ENCODE measurements around the gene PAPPA. TPM values are rescaled to one million over a fixed set of nuclear protein-coding genes. Genes with fewer than 3 reads are reported as not detected.

PAPPA gene
- total RNA-seq, 2 donors from 2014 or later, result 7.4 to 17.4 TPM

DNA sequence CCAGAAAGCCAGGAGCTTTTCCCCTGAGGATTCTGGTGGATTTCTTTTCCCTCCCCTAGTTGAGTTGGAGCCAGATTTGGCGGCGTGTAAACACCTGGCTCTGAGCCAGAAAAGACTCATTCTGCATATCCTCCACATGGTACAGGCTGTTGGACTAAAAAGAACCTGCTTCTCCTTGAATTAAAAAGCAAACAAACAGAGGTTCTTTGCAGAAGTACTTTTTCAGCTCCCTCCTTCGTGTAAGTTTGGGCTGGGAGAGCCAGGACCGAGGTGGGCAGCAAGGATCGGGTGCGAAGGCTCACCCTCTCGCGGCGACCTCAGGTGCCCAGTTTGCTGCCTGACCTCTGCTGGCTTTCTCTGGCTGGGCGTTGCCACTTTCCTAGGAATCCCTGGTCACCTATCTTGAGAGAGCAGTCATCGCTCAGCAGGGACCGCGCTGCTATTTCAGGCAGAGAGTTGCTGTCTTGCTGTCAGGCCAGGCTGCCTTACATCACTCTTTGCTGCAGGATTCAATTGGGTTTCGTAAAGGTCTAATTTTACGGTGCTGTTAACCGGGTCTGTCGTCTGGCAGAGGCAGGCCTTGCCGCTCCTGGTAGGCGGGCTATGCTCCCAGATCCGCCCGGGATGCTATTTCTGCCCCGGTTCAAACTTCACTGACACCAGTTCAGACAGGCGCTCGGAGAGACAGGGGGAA lies 3.2 kb downstream of the PAPPA start:
- peak overlapping the region; percentile 81 for H3K4me3 ChIP-seq
- peak overlapping the region; percentile 84 to 86 for H3K27ac ChIP-seq
- H3K9me3 ChIP-seq, result no peaks in the 10 kb centered on the region
- no peaks in the 10 kb centered on the region for H3K36me3 ChIP-seq
- TF ChIP-seq, protein P1, sequence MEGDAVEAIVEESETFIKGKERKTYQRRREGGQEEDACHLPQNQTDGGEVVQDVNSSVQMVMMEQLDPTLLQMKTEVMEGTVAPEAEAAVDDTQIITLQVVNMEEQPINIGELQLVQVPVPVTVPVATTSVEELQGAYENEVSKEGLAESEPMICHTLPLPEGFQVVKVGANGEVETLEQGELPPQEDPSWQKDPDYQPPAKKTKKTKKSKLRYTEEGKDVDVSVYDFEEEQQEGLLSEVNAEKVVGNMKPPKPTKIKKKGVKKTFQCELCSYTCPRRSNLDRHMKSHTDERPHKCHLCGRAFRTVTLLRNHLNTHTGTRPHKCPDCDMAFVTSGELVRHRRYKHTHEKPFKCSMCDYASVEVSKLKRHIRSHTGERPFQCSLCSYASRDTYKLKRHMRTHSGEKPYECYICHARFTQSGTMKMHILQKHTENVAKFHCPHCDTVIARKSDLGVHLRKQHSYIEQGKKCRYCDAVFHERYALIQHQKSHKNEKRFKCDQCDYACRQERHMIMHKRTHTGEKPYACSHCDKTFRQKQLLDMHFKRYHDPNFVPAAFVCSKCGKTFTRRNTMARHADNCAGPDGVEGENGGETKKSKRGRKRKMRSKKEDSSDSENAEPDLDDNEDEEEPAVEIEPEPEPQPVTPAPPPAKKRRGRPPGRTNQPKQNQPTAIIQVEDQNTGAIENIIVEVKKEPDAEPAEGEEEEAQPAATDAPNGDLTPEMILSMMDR (IDR thresholded peaks at IDR 0.05), result no peak
- peak; percentile 35 for DNase-seq (ENCODE audit: low spot score)
- no peaks in the 10 kb centered on the region for H3K27me3 ChIP-seq (replicated peaks; ENCODE audit: insufficient read depth)
- H3K4me1 ChIP-seq (ENCODE audit: control insufficient read depth in 1 of 2, low read depth in 2 of 2), result peaks cover 0 to 25% of the 10 kb centered on the region in 2 donors
- peak; percentile 67 for ATAC-seq (ENCODE audit: insufficient number of reproducible peaks, low FRiP score, low read depth)

DNA sequence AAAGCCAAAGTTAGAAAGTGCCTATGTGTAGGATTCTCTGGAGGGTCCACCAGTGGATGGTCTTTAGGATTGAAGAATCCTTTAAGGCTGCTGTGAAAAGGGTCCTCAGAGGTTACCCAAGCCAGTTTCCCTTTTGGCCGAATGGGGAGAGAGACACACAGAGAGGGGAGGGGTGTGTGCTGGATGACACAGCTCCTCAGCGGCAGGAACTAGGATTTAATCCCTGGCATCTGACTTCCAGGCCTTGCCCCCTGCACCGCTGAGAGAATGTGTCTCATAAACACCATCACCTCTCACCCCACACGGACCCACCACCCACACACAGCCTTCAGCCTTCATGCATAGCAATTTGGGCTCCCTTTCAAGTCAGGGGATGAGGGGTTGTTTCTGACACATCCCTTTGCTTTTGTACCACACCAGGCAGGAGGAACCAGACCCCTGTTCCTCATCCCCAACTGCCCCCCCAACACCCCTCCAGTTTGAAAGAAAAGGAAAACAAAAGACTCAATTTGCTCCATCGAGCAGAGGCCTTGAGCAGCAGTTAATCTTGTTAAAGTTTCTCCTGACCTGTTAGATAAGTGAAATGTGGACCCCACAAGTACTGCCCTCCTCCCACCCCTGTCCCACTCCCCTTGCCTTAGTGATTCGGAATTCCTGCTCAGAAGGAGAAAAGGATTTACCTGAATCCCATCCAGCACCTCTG lies 4.0 kb downstream of the PAPPA start:
- H3K4me3 ChIP-seq, result peak overlapping the region; percentile 81
- peak overlapping the region; percentile 84 to 86 for H3K27ac ChIP-seq
- DNase-seq (ENCODE audit: low spot score) (no peak), ATAC-seq (ENCODE audit: insufficient number of reproducible peaks, low FRiP score, low read depth) (no peak)
- no peaks in the 10 kb centered on the region for H3K27me3 ChIP-seq (replicated peaks; ENCODE audit: insufficient read depth)
- H3K4me1 ChIP-seq (ENCODE audit: control insufficient read depth in 1 of 2, low read depth in 2 of 2), result peaks cover 0 to 18% of the 10 kb centered on the region in 2 donors
- TF ChIP-seq, protein P1 (IDR thresholded peaks at IDR 0.05), result no peak
- H3K36me3 ChIP-seq, result no peaks in the 10 kb centered on the region
- H3K9me3 ChIP-seq, result no peaks in the 10 kb centered on the region

DNA sequence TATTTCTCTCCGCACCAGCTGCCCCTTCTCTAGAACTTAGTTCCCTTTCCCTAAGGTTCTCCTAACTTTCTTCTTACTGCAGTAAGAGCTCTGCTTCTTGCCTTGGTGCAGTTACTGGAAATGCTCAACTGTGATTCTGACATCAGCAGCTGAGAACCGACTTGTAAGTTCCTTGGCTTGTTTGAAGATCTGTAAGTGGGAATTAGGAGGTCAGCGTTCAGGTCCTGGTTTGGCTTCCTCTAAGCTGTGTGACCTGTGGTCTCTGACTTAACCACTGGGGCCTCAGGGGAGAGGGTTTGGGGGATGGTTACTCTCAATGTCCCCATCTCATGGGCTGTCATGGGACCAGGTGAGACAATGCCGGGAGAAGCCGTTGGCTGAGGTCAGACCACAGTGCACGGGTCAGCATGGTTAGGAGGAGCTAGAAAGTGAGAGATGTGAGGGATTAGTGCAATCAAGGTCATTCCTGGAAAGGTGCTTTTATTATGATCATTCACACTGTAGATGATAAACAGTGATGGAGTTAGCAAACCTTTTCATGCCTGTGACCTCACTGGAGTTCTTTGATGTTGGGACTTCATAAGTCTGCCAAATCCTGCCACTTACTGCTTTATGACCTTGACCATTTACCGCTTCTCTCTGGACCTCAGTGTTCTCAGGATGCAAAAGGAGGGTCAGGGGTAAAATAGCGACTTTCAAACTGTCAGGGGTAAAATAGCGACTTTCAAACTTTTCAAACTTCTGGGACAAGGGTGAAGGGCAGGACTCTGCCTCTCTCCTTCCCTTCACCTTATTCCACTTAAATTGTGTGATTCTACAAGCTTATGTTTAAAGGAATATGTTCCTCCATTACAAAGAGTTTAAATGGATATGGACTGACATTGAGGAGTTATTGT lies 7.3 kb downstream of the PAPPA start:
- DNase-seq (ENCODE audit: low spot score) (no peak), ATAC-seq (ENCODE audit: insufficient number of reproducible peaks, low FRiP score, low read depth) (no peak)
- Histone ChIP-seq H3K4me1 (ENCODE audit: control insufficient read depth in 1 of 2, low read depth in 2 of 2) (peaks cover 0 to 10% of the 10 kb centered on the region in 2 donors), H3K27me3 (replicated peaks; ENCODE audit: insufficient read depth) (no peaks in the 10 kb centered on the region), H3K9me3 (no peaks in the 10 kb centered on the region), H3K4me3 (no peak overlapping the region), H3K36me3 (no peaks in the 10 kb centered on the region), H3K27ac (no peak overlapping the region)
- TF ChIP-seq, protein P1 (IDR thresholded peaks at IDR 0.05), result no peak

DNA sequence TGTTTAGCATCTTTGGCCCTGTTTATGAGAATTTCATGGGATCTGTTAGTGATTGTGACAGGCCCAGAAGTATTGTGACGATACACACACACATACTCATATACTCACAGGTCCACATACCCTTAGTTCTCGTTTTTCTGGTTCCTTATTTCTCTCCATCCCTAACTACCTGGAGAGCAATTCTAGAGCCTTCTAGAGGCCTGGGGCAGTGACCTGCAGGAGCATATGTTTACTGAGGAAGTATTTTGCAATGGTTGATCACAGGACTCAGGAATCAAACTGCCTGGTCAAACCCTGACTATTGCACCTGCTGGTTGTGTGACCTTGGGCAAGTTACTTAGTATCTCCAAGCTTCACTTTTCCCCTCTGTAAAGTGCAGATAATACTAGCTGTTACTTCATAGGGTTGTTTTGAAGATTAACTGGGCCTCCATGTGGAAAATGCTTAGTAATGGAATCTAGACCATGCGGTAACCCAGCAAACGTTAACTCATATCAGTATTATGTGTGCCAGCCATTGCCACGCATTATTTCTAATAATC lies 8.7 kb downstream of the PAPPA start:
- TF ChIP-seq, protein P1 (IDR thresholded peaks at IDR 0.05), result no peak
- H3K27me3 ChIP-seq (replicated peaks; ENCODE audit: insufficient read depth), result no peaks in the 10 kb centered on the region
- no peaks in the 10 kb centered on the region for H3K36me3 ChIP-seq
- DNase-seq (ENCODE audit: low spot score) (no peak), ATAC-seq (ENCODE audit: insufficient number of reproducible peaks, low FRiP score, low read depth) (no peak)
- no peaks in the 10 kb centered on the region for H3K9me3 ChIP-seq
- no peak overlapping the region for H3K4me3 ChIP-seq
- H3K4me1 ChIP-seq (ENCODE audit: control insufficient read depth in 1 of 2, low read depth in 2 of 2), result peaks cover 0 to 4% of the 10 kb centered on the region in 2 donors
- no peak overlapping the region for H3K27ac ChIP-seq

Data from thoracic aorta (tissue), 2 donors.